K562 (cell line): ENCODE results near the gene LUC7L. TPM values are rescaled to one million over a fixed set of nuclear protein-coding genes. Genes with fewer than 3 reads are reported as not detected.
A peak's percentile ranks its signal among the peaks of the same experiment; 100 is the strongest.
"Not testable (repeated sequence)": the region's sequence is repeated elsewhere in the genome, so short reads cannot be mapped to it uniquely, and the experiment has no call there.

Experiments
- ATAC-seq: fragments of 200-7000 bp; cut with Tn5 transposase; 3 replicates; pipeline ENCODE4 v1.9.1; 2020; ENCODE audit warnings: moderate library complexity
- BruUV-seq: library from RNA; stranded (reverse); fragments of 400-500 nt; replicated peaks from 2 replicates; lab custom pipeline; 2021; lab: Mats Ljungman, UMichigan
- CTCF ChIA-PET: fragments of 300-600 bp; formaldehyde crosslinking; extraction: SDS; loops from one replicate; lab custom pipeline; 2021; ENCODE audit warnings: low intra/inter-chr PET ratio; lab: Yijun Ruan, JAX
- POLR2A ChIA-PET: fragments of 300-600, 350-650 bp; sonication (Branson Sonifier 250); formaldehyde crosslinking; extraction: SDS; loops from one replicate; lab custom pipeline; 2021; ENCODE audit warnings: antibody characterized with exemption, inconsistent platforms; lab: Yijun Ruan, JAX
- DNase-seq, 4 experiments: peaks; one replicate each; pipeline versions ENCODE4 v3.0.0 to v3.0.0-alpha.2; 2011 to 2018; ENCODE audit warnings: low spot score in 3 of 4, mixed read lengths in 3 of 4; ENCODE audit errors: extremely low read depth in 1 of 4
- FAIRE-seq: peaks from 2 replicates; lab custom pipeline; 2011; peaks lifted over from hg19 to GRCh38; lab: Jason Lieb, UNC
- H2AFZ ChIP-seq: 2 replicates; pipeline ENCODE4 v1.6.0; 2011; ENCODE audit warnings: low read depth, low read length, control low read depth, inconsistent platforms
- H3K27ac ChIP-seq: fragments of 200-600 bp; 3 replicates; pipeline ENCODE4 v1.8.0; 2011; ENCODE audit warnings: low read depth, mild to moderate bottlenecking, control low read depth, inconsistent platforms, low read length, moderate library complexity, mixed read lengths; ENCODE audit errors: extremely low read depth
- H3K27me3 ChIP-seq, 2 experiments: fragments of 300-600 bp in 1 of 2; 2 replicates in 1 of 2; 3 replicates in 1 of 2; pipeline versions ENCODE4 v1.6.0 to v1.8.0; 2011; ENCODE audit warnings: inconsistent platforms in 2 of 2, low read length in 2 of 2, mild to moderate bottlenecking in 1 of 2, mixed read lengths in 1 of 2, moderate library complexity in 1 of 2; ENCODE audit not compliant: control insufficient read depth in 2 of 2, insufficient read depth in 2 of 2
- H3K36me3 ChIP-seq: fragments of 300-600 bp; 3 replicates; pipeline ENCODE4 v1.8.0; 2011; ENCODE audit warnings: mild to moderate bottlenecking, low read length, inconsistent platforms; ENCODE audit not compliant: control insufficient read depth, insufficient read depth
- H3K4me1 ChIP-seq, 2 experiments: fragments of 200-600 bp in 1 of 2; replicated peaks in 1 of 2; 2 replicates in 1 of 2; 3 replicates in 1 of 2; pipeline versions ENCODE4 v1.5.1 to v1.8.0; 2011; ENCODE audit warnings: inconsistent platforms in 2 of 2, low read length in 2 of 2, mild to moderate bottlenecking in 1 of 2, mixed read lengths in 1 of 2, moderate library complexity in 1 of 2; ENCODE audit not compliant: control insufficient read depth in 2 of 2, insufficient read depth in 2 of 2
- H3K4me2 ChIP-seq: 2 replicates; pipeline ENCODE4 v1.6.1; 2011; ENCODE audit warnings: low read length, control low read depth, inconsistent platforms, mixed read lengths; ENCODE audit not compliant: insufficient read depth
- H3K4me3 ChIP-seq: fragments of 200-600 bp; sonication (generic), shearing (Covaris generic); 2 replicates; pipeline ENCODE4 v1.5.1; 2016; ENCODE audit warnings: control low read depth, inconsistent platforms
- H3K79me2 ChIP-seq: fragments of 200-600 bp; 3 replicates; pipeline ENCODE4 v1.8.0; 2011; ENCODE audit warnings: low read length, inconsistent platforms; ENCODE audit not compliant: control insufficient read depth, insufficient read depth
- H3K9ac ChIP-seq, 2 experiments: 2 replicates each; pipeline versions ENCODE4 v1.6.0 to v1.6.1; 2011; ENCODE audit warnings: low read depth in 2 of 2, low read length in 2 of 2, control low read depth in 1 of 2, inconsistent platforms in 1 of 2, mild to moderate bottlenecking in 1 of 2, mixed read lengths in 1 of 2; ENCODE audit not compliant: insufficient read depth in 1 of 2
- H3K9me1 ChIP-seq: one replicate; pipeline ENCODE4 v1.6.0; 2011; ENCODE audit warnings: inconsistent platforms, mild to moderate bottlenecking, low read length, moderate library complexity; ENCODE audit not compliant: control insufficient read depth, insufficient read depth
- H3K9me3 ChIP-seq: replicated peaks from 2 replicates; pipeline ENCODE4 v1.5.1; 2011; ENCODE audit warnings: low read depth, low read length, inconsistent platforms; ENCODE audit not compliant: control insufficient read depth, insufficient read depth
- H4K20me1 ChIP-seq: replicated peaks from 2 replicates; pipeline ENCODE4 v1.6.1; 2011; ENCODE audit warnings: low read length, inconsistent platforms, mixed read lengths; ENCODE audit not compliant: control insufficient read depth, insufficient read depth
- EGR1 ChIP-seq: fragments of 450-650 bp; conservative IDR thresholded peaks from 2 replicates; pipeline ENCODE4 v1.6.1; 2017; ENCODE audit warnings: mild to moderate bottlenecking
- FOXK1 ChIP-seq: sonication (generic); formaldehyde crosslinking; IDR thresholded peaks from 2 replicates; pipeline ENCODE4 v1.8.0; 2022; ENCODE audit warnings: missing genetic modification reagents, mild to moderate bottlenecking, borderline replicate concordance
- MIER1 ChIP-seq: fragments of 450-650 bp; IDR thresholded peaks from 2 replicates; pipeline ENCODE4 v1.6.1; 2016; ENCODE audit warnings: antibody characterized with exemption, mild to moderate bottlenecking, low read depth
- PML ChIP-seq: IDR thresholded peaks from 2 replicates; pipeline ENCODE4 v1.6.1; 2012; ENCODE audit warnings: low read length, inconsistent platforms
- SIN3A ChIP-seq, 2 experiments: fragments of 150-350 bp in 1 of 2; IDR thresholded peaks; 2 replicates each; pipeline ENCODE4 v1.6.1; 2011 to 2016; ENCODE audit warnings: borderline replicate concordance in 2 of 2, low read depth in 2 of 2, low read length in 2 of 2, mild to moderate bottlenecking in 2 of 2, moderate library complexity in 2 of 2; ENCODE audit not compliant: control insufficient read depth in 1 of 2
- SP1 ChIP-seq: sonication (generic); formaldehyde crosslinking; IDR thresholded peaks from 2 replicates; pipeline ENCODE4 v1.8.1; 2022; ENCODE audit warnings: mild to moderate bottlenecking, missing genetic modification reagents
- TEAD4 ChIP-seq, 2 experiments: sonication (generic) in 1 of 2; formaldehyde crosslinking in 1 of 2; IDR thresholded peaks; 2 replicates each; pipeline versions ENCODE4 v1.6.1 to v1.8.0; 2012 to 2022; ENCODE audit warnings: borderline replicate concordance in 1 of 2, inconsistent platforms in 1 of 2, low read length in 1 of 2, mild to moderate bottlenecking in 1 of 2, missing genetic modification reagents in 1 of 2
- TOE1 ChIP-seq, 2 experiments: fragments of 450-650 bp in 1 of 2; sonication (generic) in 1 of 2; formaldehyde crosslinking in 1 of 2; IDR thresholded peaks; 2 replicates each; pipeline versions ENCODE4 v1.7.1 to v1.8.0; 2016 to 2022; ENCODE audit warnings: borderline replicate concordance in 2 of 2, mild to moderate bottlenecking in 2 of 2, antibody characterized with exemption in 1 of 2, inconsistent platforms in 1 of 2, low read depth in 1 of 2, missing genetic modification reagents in 1 of 2, moderate library complexity in 1 of 2
- YY1 ChIP-seq, 3 experiments: IDR thresholded peaks; 2 replicates each; pipeline ENCODE4 v1.6.1; 2011; ENCODE audit warnings: low read length in 2 of 3, mild to moderate bottlenecking in 2 of 3, moderate library complexity in 2 of 3, borderline replicate concordance in 1 of 3, control low read depth in 1 of 3, low read depth in 1 of 3; ENCODE audit not compliant: insufficient read depth in 3 of 3, insufficient replicate concordance in 2 of 3, control insufficient read depth in 1 of 3, insufficient read length in 1 of 3; ENCODE audit errors: extremely low read depth in 1 of 3
- ZNF175 ChIP-seq: fragments of 200-800 bp; sonication (Bioruptor generic); IDR thresholded peaks from 2 replicates; pipeline ENCODE4 v1.6.1; 2016; ENCODE audit warnings: low read depth, mild to moderate bottlenecking, missing genetic modification characterization, missing compliant biosample characterization
- ZNF232 ChIP-seq: sonication (generic); formaldehyde crosslinking; IDR thresholded peaks from 2 replicates; pipeline ENCODE4 v1.8.0; 2022; ENCODE audit warnings: mild to moderate bottlenecking, missing genetic modification reagents
- WGBS: fragments of 100-300 bp; shearing (Covaris generic); methylation state at CpG from one replicate; pipeline ENCODE4 v1.1.6; 2016; ENCODE audit warnings: low coverage, mixed read lengths; ENCODE audit not compliant: insufficient coverage; ENCODE audit errors: missing lambda C conversion rate; 5-methylcytosine and 5-hydroxymethylcytosine counted together
- in situ Hi-C: fragments of 300-500 bp; cut with MboI; formaldehyde crosslinking; loops from 4 replicates; pipeline ENCODE4 v1.15.0; 2018; ENCODE audit warnings: inconsistent platforms, mixed read lengths
- intact Hi-C: fragments of 100-400 bp; cut with micrococcal nuclease; formaldehyde crosslinking; loops from 2 replicates; pipeline ENCODE4 v1.14.2; 2022
- polyA plus RNA-seq, 8 experiments: library from polyadenylated mRNA; depleted of rRNA in 4 of 8; stranded (reverse) in 5 of 8; unstranded in 3 of 8; fragments of >200 nt; fragmentation: Nextera tagmentation in 2 of 8; fragmentation: Illumina TruSeq in 1 of 8; extraction: Ambion mirVana in 2 of 8; extraction: Trizol in 1 of 8; gene quantifications; 2 replicates each; pipeline versions ENCODE4 v1.2.1 to v1.2.3, GENCODE V29; 2011 to 2014; ENCODE audit warnings: inconsistent platforms in 1 of 8, missing spikeins in 1 of 8
- total RNA-seq, 7 experiments: library from RNA; depleted of rRNA in 6 of 7; stranded (reverse); fragments of >200 nt in 6 of 7; fragmentation: Illumina TruSeq in 2 of 7; extraction: Trizol in 2 of 7; gene quantifications; 2 replicates each; pipeline versions ENCODE4 v1.2.1 to v1.2.3, GENCODE V29; 2011 to 2021; ENCODE audit warnings: low replicate concordance in 1 of 7

LUC7L gene
- total and polyA plus RNA-seq, 9 of the 15 experiments (the other 6 are each of a cell fraction or from before 2014, with no cell fraction given) = 1.7 to 93.3 (median 59.5) TPM

- no peak for TF ChIP-seq YY1 (IDR thresholded peaks at IDR 0.05; ENCODE audit: borderline replicate concordance in 1 of 3, control insufficient read depth in 1 of 3, extremely low read depth in 1 of 3, insufficient read depth in 3 of 3, insufficient read length in 1 of 3, insufficient replicate concordance in 2 of 3, low read depth in 1 of 3, low read length in 2 of 3)
- TF ChIP-seq PML = no peak
- TF ChIP-seq ZNF175 (CRISPR knock-in tag) = no peak
- TF ChIP-seq TEAD4 (IDR thresholded peaks at IDR 0.05; ENCODE audit: low read length) = no peak
- no peak for TF ChIP-seq TEAD4 (CRISPR knock-in tag; IDR thresholded peaks at IDR 0.05; ENCODE audit: borderline replicate concordance)
These were observed 58.5 kb downstream of the LUC7L start (continued) for GRCh38 chr16:170788-171187.

- H3K4me3 ChIP-seq; H3K36me3 ChIP-seq; in situ Hi-C loops; H2AFZ ChIP-seq; H3K4me2 ChIP-seq; H3K9me1 ChIP-seq; intact Hi-C loops; H3K27ac ChIP-seq; H3K9me3 ChIP-seq; BruUV-seq; H3K27me3 ChIP-seq; H3K79me2 ChIP-seq; H4K20me1 ChIP-seq; CTCF ChIA-PET; TF ChIP-seq TOE1 (IDR thresholded peaks at IDR 0.05; ENCODE audit: borderline replicate concordance): not testable (repeated sequence)
- POLR2A ChIA-PET = interaction anchor here (0.6 kb wide), 1 partner anchor 103 kb away, joined by 3 read pairs; no protein-coding TSS in a partner anchor
- peak overlapping the region in 1 of 2 experiments; percentile 55; a peak in 1 of 4 replicates for H3K9ac ChIP-seq
- DNase-seq = peak in 1 of 4 experiments; percentile 52
- FAIRE-seq = peak; percentile 91
- H3K4me1 ChIP-seq = peaks cover 19 to 68% of the 10 kb centered on the region in 2 experiments; a peak in 4 of 5 replicates
- WGBS = 5% methylated on average over 5 of the region's 5 CpGs
- ATAC-seq = peak; percentile 37
- TF ChIP-seq EGR1 (peak; percentile 58), SIN3A (IDR thresholded peaks at IDR 0.05; ENCODE audit: borderline replicate concordance in 2 of 2, control insufficient read depth in 1 of 2, low read depth in 2 of 2, low read length in 2 of 2) (peak in 1 of 2 experiments; percentile 64; a peak in 1 of 4 replicates), ZNF232 (CRISPR knock-in tag) (0 out of 2 replicates have a peak, but pooled peaks have one; percentile 63), TOE1 (CRISPR knock-in tag; IDR thresholded peaks at IDR 0.05; ENCODE audit: borderline replicate concordance, low read depth) (peak; percentile 74; the same call in 1 of the 2 replicates), MIER1 (peak; percentile 91), FOXK1 (CRISPR knock-in tag) (0 out of 2 replicates have a peak, but pooled peaks have one; percentile 28), SP1 (CRISPR knock-in tag) (0 out of 2 replicates have a peak, but pooled peaks have one; percentile 41)
These were observed 59.2 kb downstream of the LUC7L start for GRCh38 chr16:170088-170507.
